Mononuclear cell (primary cell): Measurements from ENCODE around the gene MTERF4. TPM values are rescaled to one million over a fixed set of nuclear protein-coding genes. Genes with fewer than 3 reads are reported as not detected.

Experiments used
- H3K27me3 ChIP-seq: 2 replicates; pipeline ENCODE4 v1.6.0; 2011; ENCODE audit warnings: low read length, control low read depth; ENCODE audit not compliant: insufficient read depth
- H3K4me1 ChIP-seq: 2 replicates; pipeline ENCODE4 v1.5.1; 2011; ENCODE audit warnings: mild to moderate bottlenecking, low read length, control low read depth; ENCODE audit not compliant: insufficient read depth
- H3K4me3 ChIP-seq: 2 replicates; pipeline ENCODE4 v1.5.1; 2011; ENCODE audit warnings: mild to moderate bottlenecking, low read length, moderate library complexity
- H3K9me3 ChIP-seq: 2 replicates; pipeline ENCODE4 v1.5.1; 2011; ENCODE audit warnings: low read depth, mild to moderate bottlenecking, control low read depth, low read length
- total RNA-seq: library from RNA; depleted of rRNA; stranded (reverse); fragments of >200 nt; gene quantifications from one replicate; pipeline ENCODE4 v1.2.3, GENCODE V29; 2012

MTERF4 gene
- total RNA-seq, 1 donor: 103 TPM

DNA sequence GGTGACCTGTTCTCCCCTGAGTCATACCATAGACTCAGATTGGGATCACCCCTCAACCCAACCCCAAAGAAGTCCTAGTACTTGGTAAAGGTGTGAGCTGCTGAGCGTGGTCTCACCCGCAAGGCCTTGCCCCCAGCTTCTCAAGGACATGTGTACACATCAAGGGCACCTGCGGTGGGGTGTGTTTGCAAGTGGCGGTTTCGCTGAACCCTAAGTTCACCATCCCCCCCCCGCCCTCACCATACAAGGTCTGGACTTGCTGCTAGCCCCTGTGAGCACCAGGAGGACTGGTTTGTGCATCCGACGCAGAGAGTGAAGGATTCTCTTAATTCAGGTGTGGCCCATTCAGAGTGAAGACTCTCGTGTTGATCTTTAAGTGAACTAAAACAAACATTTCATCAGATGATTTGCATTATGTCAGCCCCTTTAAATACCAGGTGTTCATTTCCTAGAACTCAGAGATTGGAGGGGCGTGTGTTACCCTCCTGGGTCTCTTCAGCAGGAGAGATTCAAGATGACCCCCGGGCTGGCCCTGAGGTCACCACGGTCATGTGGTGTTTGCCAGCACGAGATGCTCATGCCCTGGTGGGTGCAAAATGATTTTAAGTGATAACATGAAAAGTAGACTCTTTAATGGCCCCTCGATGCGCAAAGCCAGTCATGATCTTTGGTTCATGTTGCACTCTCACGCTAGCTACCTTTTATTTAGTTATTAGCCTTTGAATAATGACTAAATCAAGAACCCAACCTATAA, 27.8 kb downstream of the MTERF4 start:
- Histone ChIP-seq H3K27me3 (no peaks in the 10 kb centered on the region), H3K4me1 (no peaks in the 10 kb centered on the region), H3K9me3 (no peaks in the 10 kb centered on the region), H3K4me3 (no peak overlapping the region)

DNA sequence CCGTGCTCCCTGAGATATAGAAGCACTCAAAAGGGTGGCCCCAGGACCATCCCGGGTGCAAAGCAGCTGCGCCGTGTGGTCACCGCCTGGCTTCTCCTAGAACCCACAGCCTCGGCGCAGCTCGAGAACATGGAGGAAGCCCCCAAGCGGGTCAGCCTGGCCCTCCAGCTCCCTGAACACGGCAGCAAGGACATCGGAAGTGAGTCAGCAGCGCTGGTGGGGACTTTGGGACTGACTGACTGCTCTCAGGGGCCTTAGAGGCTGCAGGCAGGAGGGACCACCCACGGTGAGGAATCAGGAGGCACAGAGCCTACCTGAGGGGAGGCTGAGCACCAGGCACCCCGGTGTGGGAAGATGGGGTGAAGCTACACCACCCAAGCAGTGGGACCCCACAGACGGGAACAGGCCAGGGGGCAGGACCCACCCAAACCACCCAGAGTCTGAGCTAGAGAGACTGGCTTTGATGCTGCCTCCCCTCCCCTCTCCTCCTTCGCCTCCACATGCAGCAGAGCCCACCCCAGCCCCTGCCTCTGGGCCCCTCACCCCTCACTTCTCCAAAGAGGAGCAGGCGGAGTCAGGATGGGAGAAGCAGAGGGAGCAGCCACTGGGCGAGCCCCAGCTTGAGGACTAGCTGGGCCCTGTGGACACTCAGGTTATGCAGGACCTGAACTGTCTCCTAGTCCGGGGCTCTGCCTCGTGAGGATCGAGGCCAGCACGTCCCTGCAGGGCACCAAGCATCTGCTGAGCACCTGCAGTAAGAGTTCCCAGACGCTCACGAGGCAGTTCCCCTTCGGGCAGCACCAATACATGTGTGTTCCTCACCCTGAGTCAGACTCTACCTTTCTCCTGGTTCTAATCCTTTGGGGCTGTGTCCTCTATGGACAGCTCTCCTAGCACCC, 28.7 kb downstream of the MTERF4 start:
- H3K4me1 ChIP-seq: no peaks in the 10 kb centered on the region
- H3K27me3 ChIP-seq: no peaks in the 10 kb centered on the region
- no peak overlapping the region for H3K4me3 ChIP-seq
- H3K9me3 ChIP-seq: no peaks in the 10 kb centered on the region

DNA sequence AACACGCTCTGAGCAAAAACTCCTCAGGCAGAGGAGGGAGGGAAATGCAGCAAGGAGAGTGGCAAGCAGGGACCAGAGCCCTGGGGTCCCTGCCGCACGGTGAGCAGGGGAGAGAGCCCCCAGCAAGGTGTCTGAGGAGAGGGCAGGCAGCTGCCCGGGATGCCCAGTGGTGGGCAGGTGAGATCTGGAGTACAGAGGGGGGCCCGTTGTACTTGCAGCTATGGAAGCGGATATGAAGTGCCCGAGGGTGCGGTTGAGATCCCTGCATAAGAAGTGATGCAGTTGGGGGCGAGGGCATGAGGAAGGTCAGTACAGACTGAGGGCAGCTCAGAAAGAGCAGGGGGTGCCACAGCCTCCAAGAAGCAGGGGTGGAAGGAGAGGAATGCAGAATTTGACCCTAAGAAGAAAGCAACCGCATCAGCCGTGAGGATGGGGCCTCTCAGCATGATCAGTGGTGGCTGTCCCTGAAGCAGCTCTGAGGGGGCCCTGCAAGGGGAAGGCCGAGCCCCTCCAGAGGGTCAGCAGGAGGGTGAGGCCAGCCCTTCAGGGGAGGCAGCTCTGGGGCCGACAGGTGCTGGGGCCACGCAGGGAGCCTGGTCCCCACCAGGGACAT, 29.4 kb downstream of the MTERF4 start:
- Histone ChIP-seq H3K9me3 (no peaks in the 10 kb centered on the region), H3K4me1 (no peaks in the 10 kb centered on the region), H3K27me3 (no peaks in the 10 kb centered on the region), H3K4me3 (no peak overlapping the region)

DNA sequence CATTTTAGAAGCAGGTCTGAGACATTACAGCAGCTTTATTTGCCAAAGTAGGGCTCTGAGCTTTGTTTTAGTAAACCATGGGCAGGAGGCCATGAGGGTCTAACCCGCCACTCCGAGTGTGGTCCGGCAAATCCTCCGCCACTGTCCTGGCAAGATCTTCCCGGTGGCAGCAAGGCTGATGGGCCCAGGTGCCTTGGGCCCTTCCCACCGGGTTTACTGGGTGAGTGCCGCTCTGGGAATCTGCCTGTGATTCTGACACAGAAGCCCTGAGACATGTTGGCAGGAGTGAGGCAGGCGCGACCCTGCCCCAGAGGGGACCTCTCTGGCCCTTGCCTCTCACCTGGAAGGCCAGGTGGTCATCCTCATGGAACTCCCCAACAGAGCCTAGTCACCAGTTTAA, 29.9 kb downstream of the MTERF4 start:
- Histone ChIP-seq H3K27me3 (no peaks in the 10 kb centered on the region), H3K4me1 (no peaks in the 10 kb centered on the region), H3K4me3 (no peak overlapping the region), H3K9me3 (no peaks in the 10 kb centered on the region)

DNA sequence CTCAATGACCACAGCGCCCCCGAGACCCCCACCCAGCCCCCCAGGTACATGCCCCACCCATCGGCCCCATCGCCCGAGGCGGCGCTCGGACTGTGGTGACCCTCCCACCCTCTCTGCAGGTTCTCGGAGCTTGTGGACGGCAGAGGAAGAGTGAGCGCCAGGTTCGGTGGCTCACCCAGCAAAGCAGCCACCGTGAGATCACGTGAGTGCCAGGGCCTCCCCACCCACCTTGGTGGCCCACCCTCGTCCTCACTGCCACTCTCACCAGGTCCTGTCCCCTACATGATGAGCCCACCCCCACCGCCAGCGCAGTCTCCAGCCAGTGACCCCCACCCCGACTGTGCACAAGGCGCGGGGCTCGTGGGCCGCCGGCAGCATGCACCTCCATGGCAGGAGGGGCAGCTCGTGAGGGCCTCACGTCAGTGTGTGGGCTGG, 30.4 kb downstream of the MTERF4 start:
- H3K4me3 ChIP-seq: no peak overlapping the region
- no peaks in the 10 kb centered on the region for H3K4me1 ChIP-seq
- H3K9me3 ChIP-seq: no peaks in the 10 kb centered on the region
- no peaks in the 10 kb centered on the region for H3K27me3 ChIP-seq

DNA sequence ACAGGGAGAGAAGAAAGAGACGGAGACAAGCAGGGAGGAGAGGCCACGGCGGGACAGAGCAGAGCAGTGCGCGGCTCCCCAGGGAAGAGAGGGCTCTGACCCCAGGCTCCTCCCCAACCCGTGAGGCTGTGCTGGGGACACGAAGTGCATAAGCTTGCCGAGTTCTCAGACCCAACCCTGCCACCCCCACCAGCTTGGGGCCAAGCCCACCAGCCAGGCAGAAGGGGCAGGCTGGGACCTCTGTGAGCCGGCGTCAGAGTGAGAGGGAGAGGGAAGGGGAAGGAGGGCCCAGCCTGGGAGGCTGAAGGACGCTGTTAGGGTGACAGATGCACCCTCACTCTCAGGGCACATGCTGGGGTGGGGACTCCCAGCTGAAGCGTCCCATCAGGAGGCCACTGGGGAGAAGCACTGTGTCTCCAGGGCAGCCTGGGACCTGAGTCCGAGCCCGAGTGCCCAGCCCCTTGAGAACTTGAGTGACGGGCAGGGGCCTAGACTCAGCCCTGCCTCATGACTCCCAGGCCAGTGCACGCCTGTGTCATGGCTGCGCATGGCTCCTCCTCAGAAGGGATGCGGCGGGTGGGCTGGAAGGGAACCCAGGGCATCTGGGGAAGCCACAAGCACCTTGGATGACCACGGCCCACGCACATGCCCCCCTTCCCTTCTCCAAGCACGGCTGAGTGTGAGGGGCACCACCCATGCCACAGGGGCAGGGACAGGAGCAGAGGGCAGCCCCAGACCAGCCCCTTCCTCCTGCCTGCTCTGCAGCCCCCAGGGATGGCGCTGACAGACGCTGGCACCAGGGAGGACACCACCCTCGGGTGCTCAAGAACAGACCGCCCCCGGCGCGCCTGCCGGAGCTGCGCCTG, 31.0 kb downstream of the MTERF4 start:
- H3K9me3 ChIP-seq: no peaks in the 10 kb centered on the region
- no peaks in the 10 kb centered on the region for H3K27me3 ChIP-seq
- no peaks in the 10 kb centered on the region for H3K4me1 ChIP-seq
- H3K4me3 ChIP-seq: no peak overlapping the region

DNA sequence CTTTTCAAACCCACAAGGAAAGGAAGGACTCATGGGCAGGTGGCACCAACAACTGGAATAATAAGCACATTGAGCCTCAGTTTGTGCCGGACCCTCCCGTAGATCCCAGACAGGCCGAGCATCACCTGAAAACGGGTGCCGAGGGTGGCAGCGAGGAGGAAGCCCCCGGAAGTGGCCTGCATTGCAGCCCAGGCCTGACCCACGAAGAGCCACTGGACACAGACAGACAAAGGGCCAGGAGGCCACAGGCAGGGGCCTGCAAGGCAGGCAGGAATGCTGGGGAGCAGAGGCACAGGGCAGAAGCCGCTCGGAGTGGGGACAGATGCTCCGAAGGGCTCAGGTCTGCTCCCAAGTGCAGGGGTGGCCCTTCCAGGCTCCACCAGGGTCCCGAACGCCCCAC, 31.7 kb downstream of the MTERF4 start:
- no peaks in the 10 kb centered on the region for H3K9me3 ChIP-seq
- H3K4me1 ChIP-seq: no peaks in the 10 kb centered on the region
- H3K27me3 ChIP-seq: no peaks in the 10 kb centered on the region
- H3K4me3 ChIP-seq: no peak overlapping the region

DNA sequence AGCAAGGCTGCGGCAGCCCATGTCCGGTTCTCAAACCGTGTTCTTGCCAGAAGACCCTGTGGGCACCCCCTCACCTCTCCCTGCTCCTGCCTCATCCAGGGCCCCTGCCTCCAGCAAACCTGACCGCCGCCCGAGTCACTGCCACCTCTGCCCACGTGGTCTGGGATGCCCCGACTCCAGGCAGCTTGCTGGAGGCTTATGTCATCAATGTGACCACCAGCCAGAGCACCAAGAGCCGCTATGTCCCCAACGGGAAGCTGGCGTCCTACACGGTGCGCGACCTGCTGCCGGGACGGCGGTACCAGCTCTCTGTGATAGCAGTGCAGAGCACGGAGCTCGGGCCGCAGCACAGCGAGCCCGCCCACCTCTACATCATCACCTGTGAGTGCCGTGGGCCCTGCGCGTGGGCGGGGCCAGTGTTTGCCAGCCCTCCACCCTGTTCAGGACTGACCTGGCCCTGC, 32.2 kb downstream of the MTERF4 start:
- no peak overlapping the region for H3K4me3 ChIP-seq
- no peaks in the 10 kb centered on the region for H3K4me1 ChIP-seq
- no peaks in the 10 kb centered on the region for H3K27me3 ChIP-seq
- H3K9me3 ChIP-seq: no peaks in the 10 kb centered on the region

DNA sequence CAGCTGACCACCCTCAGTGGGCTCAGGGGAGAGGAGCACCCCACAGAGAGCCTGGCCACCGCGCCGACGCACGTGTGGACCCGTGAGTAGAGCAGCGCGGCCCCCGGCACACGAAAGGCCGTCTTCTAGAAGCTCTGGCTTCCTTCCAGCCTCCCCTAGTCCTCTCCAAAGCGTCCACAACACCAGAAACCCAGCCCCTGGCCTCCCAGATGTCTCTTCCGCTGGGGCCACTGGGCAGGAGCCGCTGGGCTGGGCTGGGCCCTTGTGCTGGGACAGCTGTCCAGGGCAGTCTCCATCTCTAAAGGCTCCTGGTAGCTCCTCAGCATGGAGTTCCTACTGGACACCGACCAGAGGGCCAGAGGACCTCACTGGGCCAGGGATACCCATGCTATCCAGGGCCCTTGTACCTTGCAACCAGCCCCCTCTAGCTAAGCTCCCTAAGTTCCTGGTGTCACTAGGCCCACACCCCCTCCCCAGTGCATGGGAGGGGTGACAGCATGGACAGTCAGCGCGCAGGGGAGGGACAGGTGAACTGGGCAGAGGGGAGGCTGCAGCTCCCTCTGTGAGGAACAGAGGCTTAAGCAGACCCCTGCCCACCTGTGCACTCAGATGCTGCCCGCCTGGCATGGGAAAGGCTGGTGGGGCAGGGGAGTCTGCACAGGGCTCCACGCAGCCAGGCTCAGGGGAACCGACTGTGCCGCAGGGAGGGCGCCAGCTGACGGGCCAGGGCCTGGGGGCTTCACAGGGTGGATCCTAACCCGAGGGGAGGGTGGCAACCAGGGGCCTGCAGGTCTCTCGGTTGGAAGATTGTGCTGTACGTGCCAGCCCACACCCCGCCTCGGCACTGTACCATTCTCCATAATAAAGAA, 32.9 kb downstream of the MTERF4 start:
- Histone ChIP-seq H3K9me3 (no peaks in the 10 kb centered on the region), H3K27me3 (no peaks in the 10 kb centered on the region), H3K4me1 (no peaks in the 10 kb centered on the region), H3K4me3 (no peak overlapping the region)

DNA sequence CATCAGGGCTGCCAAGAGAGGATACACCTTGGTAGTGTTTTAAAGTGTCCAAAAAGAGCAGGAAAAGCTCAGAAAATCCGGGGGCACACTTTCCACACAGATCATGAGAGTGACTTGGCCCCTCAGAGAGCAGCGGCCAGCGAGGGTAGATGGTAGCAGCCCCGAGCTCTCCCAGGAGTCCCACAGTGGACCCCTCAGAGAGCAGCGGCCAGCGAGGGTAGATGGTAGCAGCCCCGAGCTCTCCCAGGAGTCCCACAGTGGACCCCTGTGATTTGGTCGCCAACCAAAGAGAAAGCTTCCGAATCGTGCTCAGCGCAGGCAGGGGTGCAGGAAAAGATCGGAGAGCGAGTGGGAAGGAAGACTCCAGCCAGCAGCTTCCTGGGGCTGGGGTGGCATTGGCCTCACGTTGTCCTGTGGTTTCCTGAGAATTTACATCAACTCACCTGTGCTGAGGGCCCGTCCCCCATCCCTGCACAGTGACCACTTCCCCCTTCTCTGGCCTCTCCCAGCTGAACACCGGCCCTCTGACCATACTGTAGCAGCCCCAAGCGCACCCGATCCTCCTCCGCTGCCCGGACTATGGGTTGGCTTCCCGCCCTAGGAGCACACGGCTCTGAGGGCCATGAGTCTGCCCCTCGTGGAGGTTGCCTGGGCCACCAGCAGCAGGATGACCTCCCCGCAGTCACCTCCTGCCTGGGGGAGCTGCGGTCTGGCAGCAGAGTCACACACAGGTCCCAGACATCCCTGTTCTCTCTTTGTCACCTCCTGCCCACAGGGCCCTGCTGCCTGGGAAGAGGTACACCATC, 33.7 kb downstream of the MTERF4 start:
- no peaks in the 10 kb centered on the region for H3K9me3 ChIP-seq
- no peaks in the 10 kb centered on the region for H3K27me3 ChIP-seq
- H3K4me3 ChIP-seq: no peak overlapping the region
- H3K4me1 ChIP-seq: no peaks in the 10 kb centered on the region

DNA sequence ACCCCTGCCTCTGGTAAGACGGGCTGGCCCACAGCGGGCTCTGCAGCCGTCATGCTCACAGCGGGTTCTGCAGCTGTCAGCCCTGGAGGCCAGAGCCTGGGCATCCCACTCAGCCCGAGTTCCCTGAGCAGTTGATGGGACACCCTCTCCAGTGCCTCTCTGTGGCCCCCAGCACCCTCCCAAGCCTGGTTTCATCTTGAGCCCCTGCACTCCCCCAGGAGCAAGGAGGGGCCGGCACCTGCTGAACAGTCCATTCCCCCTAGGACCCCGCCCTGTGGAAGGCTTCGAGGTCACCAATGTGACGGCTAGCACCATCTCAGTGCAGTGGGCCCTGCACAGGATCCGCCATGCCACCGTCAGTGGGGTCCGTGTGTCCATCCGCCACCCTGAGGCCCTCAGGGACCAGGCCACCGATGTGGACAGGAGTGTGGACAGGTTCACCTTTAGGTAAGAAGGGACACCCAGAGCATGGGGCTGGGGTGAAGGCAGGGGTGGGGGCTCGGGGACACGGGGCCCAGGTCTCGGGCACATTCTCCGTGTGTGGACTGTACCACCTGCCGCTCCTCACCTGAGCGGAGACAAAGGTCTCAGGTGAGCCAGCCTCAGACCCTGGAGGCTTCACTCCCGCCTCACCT, 34.5 kb downstream of the MTERF4 start:
- H3K4me3 ChIP-seq: no peak overlapping the region
- no peaks in the 10 kb centered on the region for H3K4me1 ChIP-seq
- H3K9me3 ChIP-seq: no peaks in the 10 kb centered on the region
- H3K27me3 ChIP-seq: no peaks in the 10 kb centered on the region

DNA sequence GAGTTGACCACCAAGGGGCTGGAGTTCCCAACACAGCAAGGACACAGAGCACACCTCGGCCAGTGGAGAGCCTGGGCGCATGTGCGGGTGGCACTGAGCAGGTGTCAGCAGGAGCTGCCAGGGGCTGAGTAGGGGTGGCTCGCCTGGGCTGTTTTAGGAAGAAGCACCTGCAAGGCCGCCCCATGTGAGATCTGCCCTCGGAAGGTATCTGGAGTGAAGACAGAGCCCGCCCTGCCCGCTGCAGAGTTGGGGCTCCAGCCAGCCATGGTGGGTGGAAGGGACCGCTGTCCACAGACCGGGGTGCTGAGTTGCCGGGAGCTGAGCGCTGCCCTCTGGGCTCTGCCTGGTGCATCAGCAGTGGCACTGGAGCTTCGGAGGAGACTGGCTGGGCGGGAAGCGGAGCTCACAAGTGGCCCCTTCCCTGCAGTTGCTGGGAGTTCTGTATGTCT, 35.2 kb downstream of the MTERF4 start:
- no peak overlapping the region for H3K4me3 ChIP-seq
- H3K4me1 ChIP-seq: no peaks in the 10 kb centered on the region
- H3K27me3 ChIP-seq: no peaks in the 10 kb centered on the region
- no peaks in the 10 kb centered on the region for H3K9me3 ChIP-seq
